B cell (primary cell): ENCODE data around the gene HMOX2. TPM values are rescaled to one million over a fixed set of nuclear protein-coding genes. Genes with fewer than 3 reads are reported as not detected.

Experiments used
- ATAC-seq: fragments of 200-7000 bp; cut with Tn5 transposase; one replicate; pipeline ENCODE4 v1.10.0; 2021; ENCODE audit warnings: low read depth, mild to moderate bottlenecking, moderate number of reproducible peaks, moderate library complexity
- CTCF ChIA-PET: fragments of 350-600 bp; sonication (Branson Sonifier 250); formaldehyde crosslinking; loops from one replicate; lab custom pipeline; 2021; ENCODE audit warnings: antibody characterized with exemption, inconsistent platforms; lab: Charles Lee
- POLR2A ChIA-PET: fragments of 350-600 bp; sonication (Branson Sonifier 250); formaldehyde crosslinking; loops from one replicate; lab custom pipeline; 2021; ENCODE audit warnings: antibody characterized with exemption; lab: Charles Lee
- DNase-seq: peaks from one replicate; pipeline ENCODE4 v3.0.0; 2013
- H2AFZ ChIP-seq: 2 replicates; pipeline ENCODE4 v1.6.1; 2012; ENCODE audit warnings: mild to moderate bottlenecking, low read depth, low read length; ENCODE audit not compliant: insufficient read depth, poor library complexity, severe bottlenecking
- H3K27ac ChIP-seq, 2 donors: 1 replicate in 1 of 2; 2 replicates in 1 of 2; pipeline ENCODE4 v1.5.1; 2012 to 2013; ENCODE audit warnings: low read length in 2 of 2, mild to moderate bottlenecking in 2 of 2, moderate library complexity in 1 of 2
- H3K27me3 ChIP-seq, 4 experiments: fragments of 200-600 bp in 1 of 4; sonication (generic) in 1 of 4; replicated peaks in 1 of 4; 1 replicate in 2 of 4; 2 replicates in 2 of 4; pipeline versions ENCODE4 v1.6.1 to v1.7.0; 2013 to 2016; ENCODE audit warnings: low read length in 3 of 4, mild to moderate bottlenecking in 2 of 4, mixed read lengths in 1 of 4, moderate library complexity in 1 of 4; ENCODE audit not compliant: insufficient read depth in 4 of 4, control insufficient read depth in 3 of 4; ENCODE audit errors: control extremely low read depth in 1 of 4
- H3K36me3 ChIP-seq, 2 experiments: replicated peaks in 1 of 2; 1 replicate in 1 of 2; 2 replicates in 1 of 2; pipeline versions ENCODE4 v1.6.1 to v1.7.1; 2013; ENCODE audit warnings: low read length in 1 of 2; ENCODE audit not compliant: insufficient read depth in 2 of 2, control insufficient read depth in 1 of 2; ENCODE audit errors: control extremely low read depth in 1 of 2, extremely low read depth in 1 of 2
- H3K4me1 ChIP-seq, 2 donors: fragments of 200-600 bp in 1 of 2; sonication (generic) in 1 of 2; 1 replicate in 1 of 2; 2 replicates in 1 of 2; pipeline versions ENCODE4 v1.5.1 to v1.6.1; 2013 to 2017; ENCODE audit warnings: low read length in 2 of 2; ENCODE audit not compliant: control insufficient read depth in 2 of 2, insufficient read depth in 2 of 2
- H3K4me2 ChIP-seq: replicated peaks from 2 replicates; pipeline ENCODE3; 2012; ENCODE audit warnings: mild to moderate bottlenecking, low read depth, low read length; ENCODE audit not compliant: poor library complexity, severe bottlenecking
- H3K4me3 ChIP-seq, 5 experiments: fragments of 200-600 bp in 1 of 5; sonication (generic) in 1 of 5; 1 replicate in 3 of 5; 2 replicates in 2 of 5; pipeline versions ENCODE4 v1.5.1 to v1.7.0; 2011 to 2016; ENCODE audit warnings: low read length in 4 of 5, mild to moderate bottlenecking in 4 of 5, low read depth in 2 of 5, control low read depth in 1 of 5, moderate library complexity in 1 of 5; ENCODE audit not compliant: insufficient read depth in 1 of 5; ENCODE audit errors: control extremely low read depth in 1 of 5, extremely low read depth in 1 of 5
- H3K79me2 ChIP-seq: fragments of 200-600 bp; sonication (generic); one replicate; pipeline ENCODE4 v1.6.0; 2016; ENCODE audit warnings: low read length; ENCODE audit not compliant: control insufficient read depth, insufficient read depth
- H3K9ac ChIP-seq: fragments of 200-600 bp; sonication (generic); 2 replicates; pipeline ENCODE4 v1.6.1; 2017; ENCODE audit warnings: mild to moderate bottlenecking, low read length, moderate library complexity
- H3K9me3 ChIP-seq, 3 donors: one replicate each; pipeline versions ENCODE4 v1.6.1 to v1.7.1; 2013; ENCODE audit warnings: low read length in 2 of 3; ENCODE audit not compliant: control insufficient read depth in 2 of 3, insufficient read depth in 1 of 3; ENCODE audit errors: control extremely low read depth in 1 of 3
- H4K20me1 ChIP-seq: 2 replicates; pipeline ENCODE4 v1.6.0; 2012; ENCODE audit warnings: mild to moderate bottlenecking, low read length; ENCODE audit not compliant: insufficient read depth, control insufficient read depth, poor library complexity, severe bottlenecking
- H3K27ac Mint-ChIP-seq: one replicate; pipeline ENCODE4 v1.8.0; 2021; ENCODE audit warnings: mixed read lengths
- H3K27me3 Mint-ChIP-seq: one replicate; pipeline ENCODE4 v1.8.0; 2021; ENCODE audit warnings: mixed read lengths
- H3K4me1 Mint-ChIP-seq: one replicate; pipeline ENCODE4 v1.8.0; 2021; ENCODE audit warnings: mixed read lengths
- H3K4me3 Mint-ChIP-seq: one replicate; pipeline ENCODE4 v1.8.0; 2021; ENCODE audit warnings: mixed read lengths
- H3K9me3 Mint-ChIP-seq: one replicate; pipeline ENCODE4 v1.8.0; 2022; ENCODE audit warnings: mixed read lengths; ENCODE audit not compliant: insufficient read depth
- EZH2 ChIP-seq: IDR thresholded peaks from 2 replicates; pipeline ENCODE4 v1.6.1; 2012; ENCODE audit warnings: borderline replicate concordance, low read depth, mild to moderate bottlenecking, moderate library complexity, low read length; ENCODE audit not compliant: insufficient read depth, poor library complexity, severe bottlenecking
- WGBS: methylation state at CpG from one replicate; pipeline ENCODE4 v1.1.5; 2013; ENCODE audit warnings: missing lambda C conversion rate; ENCODE audit not compliant: insufficient coverage; 5-methylcytosine and 5-hydroxymethylcytosine counted together
- intact Hi-C: fragments of 100-400 bp; cut with micrococcal nuclease; formaldehyde crosslinking; loops from one replicate; pipeline ENCODE4 v1.10.0; 2022
- polyA plus RNA-seq: library from polyadenylated mRNA; depleted of rRNA; stranded (reverse); fragments of >200 nt; gene quantifications from 2 replicates; pipeline ENCODE4 v1.2.3, GENCODE V29; 2012
- total RNA-seq, 2 donors: library from RNA; stranded (reverse); fragments of 120-200 nt in 1 of 2; gene quantifications; 1 replicate in 1 of 2; 2 replicates in 1 of 2; pipeline versions ENCODE4 v1.2.3 to v1.2.4, GENCODE V29; 2013 to 2022
- TF ChIP-seq, protein P1 (sequence below): fragments of 200-600 bp; IDR thresholded peaks from one replicate; pipeline ENCODE4 v1.8.0; 2022; ENCODE audit warnings: antibody characterized with exemption, mild to moderate bottlenecking

Gene HMOX2
- total and polyA plus RNA-seq, 2 donors (not counting 1 experiment from before 2014, with no cell fraction given), result 36.5 to 39.0 TPM

DNA sequence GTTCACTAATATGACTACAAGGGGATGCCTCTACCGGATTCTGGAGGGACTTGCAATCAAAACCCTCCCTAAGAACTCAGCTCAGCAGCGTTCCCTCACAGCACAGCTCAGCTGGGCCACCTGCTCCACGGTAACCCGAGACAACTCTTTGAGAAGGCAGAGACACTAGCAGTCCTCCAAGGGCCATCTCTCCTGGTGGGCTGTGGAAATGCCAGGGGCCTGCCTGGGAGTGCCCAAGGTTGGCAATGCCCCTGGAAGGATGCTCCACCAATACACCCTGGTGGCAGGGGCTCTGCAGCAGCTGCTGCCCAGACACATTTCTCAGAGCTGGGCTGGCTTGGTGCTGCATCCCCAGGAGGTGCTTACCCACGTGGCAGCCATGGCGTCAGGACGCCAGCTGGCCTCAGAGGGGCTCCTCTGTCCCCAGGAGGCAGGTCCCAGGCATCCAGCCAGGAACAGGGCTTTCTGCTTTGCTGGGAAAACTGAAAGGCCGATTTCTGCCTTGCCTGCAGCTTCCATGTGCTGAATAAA, 45.9 kb downstream of the HMOX2 start:
- no peak overlapping the region for H3K4me3 Mint-ChIP-seq
- H3K9ac ChIP-seq, result no peak overlapping the region
- H4K20me1 ChIP-seq, result no peaks in the 10 kb centered on the region
- H3K4me1 Mint-ChIP-seq, result peaks cover 6% of the 10 kb centered on the region
- CTCF ChIA-PET, result no interaction called here
- TF ChIP-seq, protein P1, sequence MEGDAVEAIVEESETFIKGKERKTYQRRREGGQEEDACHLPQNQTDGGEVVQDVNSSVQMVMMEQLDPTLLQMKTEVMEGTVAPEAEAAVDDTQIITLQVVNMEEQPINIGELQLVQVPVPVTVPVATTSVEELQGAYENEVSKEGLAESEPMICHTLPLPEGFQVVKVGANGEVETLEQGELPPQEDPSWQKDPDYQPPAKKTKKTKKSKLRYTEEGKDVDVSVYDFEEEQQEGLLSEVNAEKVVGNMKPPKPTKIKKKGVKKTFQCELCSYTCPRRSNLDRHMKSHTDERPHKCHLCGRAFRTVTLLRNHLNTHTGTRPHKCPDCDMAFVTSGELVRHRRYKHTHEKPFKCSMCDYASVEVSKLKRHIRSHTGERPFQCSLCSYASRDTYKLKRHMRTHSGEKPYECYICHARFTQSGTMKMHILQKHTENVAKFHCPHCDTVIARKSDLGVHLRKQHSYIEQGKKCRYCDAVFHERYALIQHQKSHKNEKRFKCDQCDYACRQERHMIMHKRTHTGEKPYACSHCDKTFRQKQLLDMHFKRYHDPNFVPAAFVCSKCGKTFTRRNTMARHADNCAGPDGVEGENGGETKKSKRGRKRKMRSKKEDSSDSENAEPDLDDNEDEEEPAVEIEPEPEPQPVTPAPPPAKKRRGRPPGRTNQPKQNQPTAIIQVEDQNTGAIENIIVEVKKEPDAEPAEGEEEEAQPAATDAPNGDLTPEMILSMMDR, result no peak
- no peak for TF ChIP-seq EZH2
- no peaks in the 10 kb centered on the region for H3K36me3 ChIP-seq
- 88% methylated on average over 8 of the region's 8 CpGs for WGBS
- no peak overlapping the region for H3K4me2 ChIP-seq
- H3K9me3 Mint-ChIP-seq, result no peaks in the 10 kb centered on the region
- H3K9me3 ChIP-seq, result peaks cover 0 to 5% (median 0%) of the 10 kb centered on the region in 3 donors
- no peak overlapping the region for H3K4me3 ChIP-seq
- no peaks in the 10 kb centered on the region for H3K27me3 Mint-ChIP-seq
- ATAC-seq (no peak), DNase-seq (no peak)
- H3K27ac ChIP-seq, result no peak overlapping the region
- no peak overlapping the region for H2AFZ ChIP-seq
- POLR2A ChIA-PET, result no interaction called here
- no peaks in the 10 kb centered on the region for H3K27me3 ChIP-seq
- H3K4me1 ChIP-seq, result peaks cover 0 to 10% of the 10 kb centered on the region in 2 donors
- no peak overlapping the region for H3K27ac Mint-ChIP-seq
- intact Hi-C loops, result no loop called here
- H3K79me2 ChIP-seq, result peaks cover 74% of the 10 kb centered on the region

DNA sequence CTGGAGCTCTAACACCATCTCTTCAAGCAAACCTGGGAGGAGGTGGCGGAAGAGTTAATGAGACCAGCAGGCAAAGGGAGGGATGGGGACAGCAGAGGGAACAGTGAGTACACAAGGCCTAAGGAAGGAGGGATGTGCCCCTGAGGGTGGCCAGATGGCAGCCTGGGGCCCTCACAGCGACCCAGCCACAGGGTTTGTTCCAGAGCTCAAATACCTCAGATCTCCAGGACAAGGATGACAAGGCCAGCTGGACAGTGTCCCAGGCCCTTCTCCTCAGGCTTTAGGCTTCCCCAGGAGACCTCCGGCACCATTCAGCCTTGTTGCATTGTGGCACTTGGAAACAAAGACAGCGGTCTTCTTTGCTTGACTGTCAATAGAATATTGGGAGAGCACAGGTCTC, 47.5 kb downstream of the HMOX2 start:
- no peaks in the 10 kb centered on the region for H3K27me3 Mint-ChIP-seq
- CTCF ChIA-PET, result interaction anchor here (0.7 to 1.4 kb wide), 2 partner anchors 18 to 25 kb away, joined by 3 to 5 read pairs; no protein-coding TSS in a partner anchor
- Histone ChIP-seq H3K9me3 (peaks cover 0 to 9% (median 0%) of the 10 kb centered on the region in 3 donors), H3K27me3 (no peaks in the 10 kb centered on the region), H4K20me1 (no peaks in the 10 kb centered on the region), H3K9ac (no peak overlapping the region), H3K4me1 (peaks cover 0 to 14% of the 10 kb centered on the region in 2 donors), H2AFZ (no peak overlapping the region), H3K27ac (no peak overlapping the region), H3K36me3 (no peaks in the 10 kb centered on the region), H3K79me2 (peaks cover 64% of the 10 kb centered on the region), H3K4me2 (no peak overlapping the region), H3K4me3 (no peak overlapping the region)
- WGBS, result 86% methylated on average over 2 of the region's 4 CpGs
- H3K27ac Mint-ChIP-seq, result no peak overlapping the region
- no peak overlapping the region for H3K4me3 Mint-ChIP-seq
- intact Hi-C loops, result no loop called here
- no peaks in the 10 kb centered on the region for H3K9me3 Mint-ChIP-seq
- ATAC-seq, result no peak
- no peak for DNase-seq
- POLR2A ChIA-PET, result no interaction called here
- TF ChIP-seq, protein P1, result no peak
- peaks cover 12% of the 10 kb centered on the region for H3K4me1 Mint-ChIP-seq
